Suprapubic skin (tissue), 4 donors: Measurements from ENCODE around the gene NCKAP5. TPM values are rescaled to one million over a fixed set of nuclear protein-coding genes. Genes with fewer than 3 reads are reported as not detected.

ENCODE experiments used
- DNase-seq, 2 donors: peaks; one replicate each; pipeline ENCODE4 v3.0.0-alpha.2; 2019; ENCODE audit warnings: low spot score in 2 of 2
- H3K27ac ChIP-seq: fragments of 200-600 bp; sonication (generic); one replicate; pipeline ENCODE4 v1.5.1; 2019
- H3K27me3 ChIP-seq: fragments of 200-600 bp; sonication (generic); one replicate; pipeline ENCODE4 v1.5.1; 2019
- H3K36me3 ChIP-seq: fragments of 200-600 bp; sonication (generic); one replicate; pipeline ENCODE4 v1.5.1; 2019
- H3K4me1 ChIP-seq: fragments of 200-600 bp; sonication (generic); one replicate; pipeline ENCODE4 v1.5.1; 2019
- H3K4me3 ChIP-seq: fragments of 200-600 bp; sonication (generic); one replicate; pipeline ENCODE4 v1.5.1; 2019; ENCODE audit warnings: mild to moderate bottlenecking
- H3K9me3 ChIP-seq: fragments of 200-600 bp; sonication (generic); one replicate; pipeline ENCODE4 v1.5.1; 2019
- CTCF ChIP-seq, 2 donors: fragments of 200-600 bp in 1 of 2; fragments of 450-650 bp in 1 of 2; sonication (generic) in 1 of 2; IDR thresholded peaks; one replicate each; pipeline ENCODE4 v1.5.1; 2016 to 2019; ENCODE audit warnings: antibody characterized with exemption in 2 of 2, mild to moderate bottlenecking in 1 of 2, moderate library complexity in 1 of 2
- EP300 ChIP-seq: sonication (generic); formaldehyde crosslinking; IDR thresholded peaks from one replicate; pipeline ENCODE4 v1.6.1; 2017; ENCODE audit warnings: antibody characterized with exemption
- POLR2A ChIP-seq, 2 donors: fragments of 450-650 bp; IDR thresholded peaks; one replicate each; pipeline ENCODE4 v1.6.1; 2017; ENCODE audit warnings: antibody characterized with exemption in 2 of 2, mild to moderate bottlenecking in 2 of 2, moderate library complexity in 2 of 2
- POLR2AphosphoS5 ChIP-seq, 3 donors: sonication (generic); formaldehyde crosslinking; IDR thresholded peaks; one replicate each; pipeline ENCODE4 v1.6.1; 2017; ENCODE audit warnings: antibody characterized with exemption in 3 of 3
- WGBS: methylation state at CpG from one replicate; pipeline ENCODE4 v1.1.5; 2018; 5-methylcytosine and 5-hydroxymethylcytosine counted together
- total RNA-seq, 4 donors: library from RNA; depleted of rRNA; stranded (reverse); fragments of >200 nt; gene quantifications; one replicate each; pipeline ENCODE4 v1.1.0, GENCODE V29; 2016

Gene NCKAP5
- total RNA-seq, 4 donors from 2014 or later, result 2.8 to 6.4 (median 4.2) TPM

GRCh38 chr2:132915812-132916549 is 652.3 kb downstream of the NCKAP5 start:
- DNase-seq, result no peak
- Histone ChIP-seq H3K27ac (no peak overlapping the region), H3K36me3 (no peaks in the 10 kb centered on the region), H3K27me3 (no peaks in the 10 kb centered on the region), H3K4me1 (no peaks in the 10 kb centered on the region), H3K9me3 (no peaks in the 10 kb centered on the region), H3K4me3 (no peak overlapping the region)
- TF ChIP-seq POLR2A (IDR thresholded peaks at IDR 0.05) (no peak), EP300 (no peak), CTCF (IDR thresholded peaks at IDR 0.05) (no peak), POLR2AphosphoS5 (IDR thresholded peaks at IDR 0.05) (no peak)
- 72% methylated on average over 6 of the region's 6 CpGs for WGBS

- Histone ChIP-seq H3K9me3 (no peaks in the 10 kb centered on the region), H3K27ac (no peak overlapping the region), H3K36me3 (no peaks in the 10 kb centered on the region), H3K27me3 (no peaks in the 10 kb centered on the region), H3K4me3 (no peak overlapping the region), H3K4me1 (no peaks in the 10 kb centered on the region)
- no peak for TF ChIP-seq CTCF (IDR thresholded peaks at IDR 0.05)
- TF ChIP-seq POLR2A (IDR thresholded peaks at IDR 0.05), result no peak
- no peak for TF ChIP-seq EP300
- TF ChIP-seq POLR2AphosphoS5 (IDR thresholded peaks at IDR 0.05), result no peak
- WGBS, result 77% methylated on average over 8 of the region's 8 CpGs
- no peak for DNase-seq
Measured at GRCh38 chr2:132911726-132912724, 656.2 kb downstream of the NCKAP5 start.

- H3K4me3 ChIP-seq, result no peak overlapping the region
- no peaks in the 10 kb centered on the region for H3K36me3 ChIP-seq
- H3K4me1 ChIP-seq, result no peaks in the 10 kb centered on the region
- H3K27me3 ChIP-seq, result no peaks in the 10 kb centered on the region
- no peak for DNase-seq
- H3K27ac ChIP-seq, result no peak overlapping the region
- no peaks in the 10 kb centered on the region for H3K9me3 ChIP-seq
- no peak for TF ChIP-seq CTCF (IDR thresholded peaks at IDR 0.05)
- no peak for TF ChIP-seq POLR2A (IDR thresholded peaks at IDR 0.05)
- no peak for TF ChIP-seq POLR2AphosphoS5 (IDR thresholded peaks at IDR 0.05)
Measured at GRCh38 chr2:132910432-132910831, 657.8 kb downstream of the NCKAP5 start.

DNA sequence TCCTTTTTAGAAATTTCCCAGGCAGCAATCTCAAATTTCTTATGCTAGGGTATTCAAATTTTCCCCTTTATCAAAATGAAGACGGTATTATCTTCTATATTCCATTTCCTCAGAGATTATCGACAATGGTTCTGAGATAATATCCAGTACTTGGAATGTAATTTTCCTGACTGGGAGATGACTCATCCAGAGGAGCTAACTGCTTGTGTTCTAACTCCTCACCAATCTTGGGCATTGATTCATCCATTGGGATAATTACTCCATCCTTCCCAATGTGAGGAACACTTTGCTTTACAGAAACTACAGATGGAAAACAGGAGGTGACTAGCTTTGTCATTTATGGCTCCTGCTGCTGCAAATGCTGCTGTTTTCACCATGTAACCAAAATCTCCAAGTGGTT is 658.8 kb downstream of the NCKAP5 start:
- H3K4me3 ChIP-seq, result no peak overlapping the region
- H3K9me3 ChIP-seq, result no peaks in the 10 kb centered on the region
- TF ChIP-seq POLR2A (IDR thresholded peaks at IDR 0.05) (no peak), EP300 (no peak), CTCF (IDR thresholded peaks at IDR 0.05) (no peak), POLR2AphosphoS5 (IDR thresholded peaks at IDR 0.05) (no peak)
- H3K4me1 ChIP-seq, result no peaks in the 10 kb centered on the region
- WGBS, result 50% methylated on average over 2 of the region's 2 CpGs
- no peaks in the 10 kb centered on the region for H3K36me3 ChIP-seq
- no peak for DNase-seq
- no peaks in the 10 kb centered on the region for H3K27me3 ChIP-seq
- peak overlapping the region; percentile 47 for H3K27ac ChIP-seq
